HG03045 (cell line): Measurements from ENCODE around the gene PPP1R3G.
"Not testable (repeated sequence)": the region's sequence is repeated elsewhere in the genome, so short reads cannot be mapped to it uniquely, and the experiment has no call there.

Source experiments
- ATAC-seq: cut with Tn5 transposase; IDR thresholded peaks from one replicate; pipeline ENCODE4 v1.9.1; 2021; ENCODE audit warnings: mild to moderate bottlenecking, moderate library complexity; ENCODE audit not compliant: unreplicated experiment

The PPP1R3G gene

DNA sequence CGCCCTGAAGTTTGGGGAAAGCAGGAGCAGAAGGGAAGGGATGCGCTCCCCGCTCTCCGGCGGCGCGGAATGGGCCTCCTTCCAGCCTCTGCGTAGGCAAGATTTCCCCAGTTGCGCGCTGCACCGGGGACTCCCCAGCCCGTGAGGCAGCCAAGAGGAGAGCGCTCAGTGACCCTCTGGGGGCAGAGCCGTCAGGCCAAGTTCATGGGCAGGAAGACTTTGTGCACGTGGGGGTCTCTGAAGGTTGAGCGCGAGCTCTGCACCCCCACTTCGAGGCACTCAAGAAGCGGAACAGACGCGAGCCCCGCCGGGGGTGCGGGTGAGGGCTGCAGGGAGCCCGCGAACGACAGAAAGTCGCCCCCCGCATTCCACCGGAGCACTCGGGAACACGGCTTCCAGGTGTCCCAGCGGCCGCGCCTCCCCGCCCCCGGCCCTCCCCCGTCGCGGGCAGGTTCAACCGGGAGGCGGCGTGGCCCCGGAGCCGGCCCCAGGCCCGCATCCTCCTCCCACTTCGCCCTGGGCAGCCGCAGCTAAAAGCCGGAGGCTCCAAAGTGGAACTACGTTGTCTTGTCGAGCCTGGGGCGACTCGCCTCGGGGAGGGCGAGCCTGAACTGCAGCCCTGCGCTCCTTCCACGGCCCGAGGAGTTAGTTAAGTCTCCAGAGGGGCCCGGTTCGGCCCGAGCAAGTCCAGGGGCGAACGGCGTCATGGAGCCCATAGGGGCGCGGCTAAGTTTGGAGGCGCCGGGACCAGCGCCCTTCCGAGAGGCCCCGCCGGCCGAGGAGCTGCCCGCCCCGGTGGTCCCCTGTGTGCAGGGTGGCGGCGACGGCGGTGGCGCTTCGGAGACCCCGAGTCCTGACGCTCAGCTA is at the start of gene PPP1R3G:
Gene PPP1R3G (plus strand): TSS at position 561 of the 867 bp plus-strand sequence. CDS start 145 bp downstream, at position 706.
- peak; percentile 62 for ATAC-seq

- no peak for ATAC-seq
These were observed 48.9 kb upstream of the PPP1R3G start for GRCh38 chr6:5036269-5036668.

- ATAC-seq = no peak
These were observed 43.2 kb upstream of the PPP1R3G start for GRCh38 chr6:5041955-5042354.

DNA sequence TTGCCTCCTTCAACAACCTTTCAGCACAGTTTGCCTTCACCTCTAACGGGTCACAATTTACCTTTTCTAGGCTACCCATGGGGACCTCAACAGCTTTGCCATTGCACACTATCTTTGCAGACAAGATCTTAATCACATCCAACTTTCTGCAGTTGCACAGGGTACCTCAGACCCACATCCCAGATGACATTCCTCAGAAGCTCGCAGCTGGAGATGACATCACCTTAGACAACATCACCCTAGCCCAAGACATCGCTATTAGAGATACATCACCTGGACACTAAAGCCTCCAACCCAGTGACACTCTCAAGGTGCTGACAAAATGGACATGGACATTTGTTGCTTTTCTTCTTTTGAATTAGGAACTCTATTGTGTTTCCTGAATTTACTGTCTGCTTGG is 42.7 kb upstream of the PPP1R3G start:
- no peak for ATAC-seq

DNA sequence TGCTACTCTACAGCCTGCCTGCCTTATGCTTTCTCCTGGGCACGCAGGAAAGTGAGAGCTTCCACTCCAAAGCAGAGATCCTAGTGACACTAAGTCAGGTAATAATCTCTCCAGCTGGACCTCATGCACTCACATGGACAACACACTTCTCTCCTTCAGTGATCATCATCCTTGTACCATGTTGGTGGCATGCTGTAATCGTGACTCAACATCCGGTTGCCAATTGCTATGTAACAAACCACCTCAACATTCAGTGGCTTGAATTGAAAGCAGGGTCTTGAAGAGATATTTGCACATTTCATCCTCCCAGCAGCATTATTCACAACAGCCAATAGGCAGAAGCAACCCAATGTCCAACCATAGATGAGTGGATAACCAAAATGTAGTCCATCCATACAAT is 40.3 kb upstream of the PPP1R3G start:
- ATAC-seq = no peak

- ATAC-seq = no peak
These were observed 39.7 kb upstream of the PPP1R3G start for GRCh38 chr6:5045416-5045815.

GRCh38 chr6:5046430-5046829 is 38.7 kb upstream of the PPP1R3G start:
- no peak for ATAC-seq

DNA sequence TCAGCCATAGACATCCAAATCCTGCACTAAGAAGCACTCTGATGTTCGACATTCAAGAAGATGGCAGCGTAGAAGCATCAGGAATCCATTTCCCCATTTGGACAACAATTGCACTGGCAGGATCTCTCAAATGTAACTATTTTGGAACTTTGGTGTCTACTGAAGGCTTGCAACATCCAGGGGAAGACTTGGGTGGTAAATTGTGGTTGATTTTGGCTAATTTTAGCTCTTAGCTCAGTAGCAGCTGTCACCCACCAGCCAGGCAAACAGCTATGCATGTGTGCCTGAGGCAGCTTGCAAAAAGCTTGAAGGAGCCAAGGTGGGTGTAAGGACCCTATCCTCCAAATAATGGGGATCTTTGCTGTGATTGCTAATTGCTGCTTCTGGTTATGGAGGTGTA is 35.1 kb upstream of the PPP1R3G start:
- no peak for ATAC-seq

GRCh38 chr6:5051394-5051793 is 33.7 kb upstream of the PPP1R3G start:
- no peak for ATAC-seq

GRCh38 chr6:5053038-5053437 is 32.1 kb upstream of the PPP1R3G start:
- ATAC-seq = no peak

DNA sequence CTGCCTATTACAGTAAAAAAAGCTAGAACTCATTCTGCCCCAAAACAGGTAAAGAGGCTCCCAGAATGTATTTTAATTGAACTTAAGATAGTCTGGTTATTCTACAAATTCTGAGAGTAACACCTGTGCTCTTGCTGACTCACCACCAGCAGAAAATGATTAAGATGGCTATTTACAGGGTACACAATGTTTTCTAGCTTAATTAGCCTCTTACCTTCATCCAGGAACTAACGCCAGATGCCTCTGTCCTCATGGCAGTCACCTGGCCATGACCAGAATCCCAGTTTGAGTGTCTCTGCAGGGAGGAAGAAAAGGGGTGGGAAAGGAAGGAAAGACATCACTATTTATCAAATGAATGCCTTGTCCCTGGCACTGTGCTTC is 31.3 kb upstream of the PPP1R3G start:
- ATAC-seq = no peak

GRCh38 chr6:5054245-5054873 is 30.8 kb upstream of the PPP1R3G start:
- no peak for ATAC-seq

DNA sequence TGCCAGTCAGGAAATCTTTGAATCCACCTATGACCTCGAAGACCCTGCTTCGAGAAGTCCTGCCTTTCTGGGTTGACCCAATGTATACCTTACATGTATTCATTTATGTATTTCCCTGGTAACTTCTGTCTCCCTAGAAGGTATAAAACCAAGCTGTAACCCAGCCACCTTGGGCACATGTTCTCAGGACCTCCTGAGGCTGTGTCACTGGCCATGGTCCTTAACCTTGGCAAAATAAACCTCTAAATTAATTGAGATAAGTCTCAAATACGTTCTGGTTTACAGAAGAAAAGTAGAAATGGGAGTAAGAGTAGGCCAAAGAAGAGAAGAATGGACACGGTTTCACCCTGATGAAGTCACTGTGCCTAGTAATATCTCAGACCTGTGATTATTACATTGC is 30.0 kb upstream of the PPP1R3G start:
- ATAC-seq = no peak

DNA sequence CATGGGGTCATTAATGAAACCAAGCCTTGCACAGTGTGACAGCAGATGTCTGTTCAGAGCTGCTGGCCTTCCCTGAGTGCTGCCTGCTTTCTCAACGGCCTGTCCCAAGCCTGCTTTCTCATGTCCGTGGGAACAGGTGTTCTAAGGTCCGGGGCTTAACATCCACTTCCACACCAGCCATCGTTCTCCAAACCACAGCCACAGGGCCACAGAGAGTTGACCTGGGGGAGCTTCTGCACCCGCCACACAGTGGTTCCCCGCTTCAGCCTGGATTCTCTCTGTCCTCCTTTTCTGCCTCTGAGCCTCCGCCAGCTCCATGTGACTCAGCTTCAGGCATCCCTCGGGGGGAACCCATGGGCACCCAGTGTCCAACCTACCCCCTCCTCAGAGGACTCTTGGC is 26.9 kb upstream of the PPP1R3G start:
- ATAC-seq = no peak

DNA sequence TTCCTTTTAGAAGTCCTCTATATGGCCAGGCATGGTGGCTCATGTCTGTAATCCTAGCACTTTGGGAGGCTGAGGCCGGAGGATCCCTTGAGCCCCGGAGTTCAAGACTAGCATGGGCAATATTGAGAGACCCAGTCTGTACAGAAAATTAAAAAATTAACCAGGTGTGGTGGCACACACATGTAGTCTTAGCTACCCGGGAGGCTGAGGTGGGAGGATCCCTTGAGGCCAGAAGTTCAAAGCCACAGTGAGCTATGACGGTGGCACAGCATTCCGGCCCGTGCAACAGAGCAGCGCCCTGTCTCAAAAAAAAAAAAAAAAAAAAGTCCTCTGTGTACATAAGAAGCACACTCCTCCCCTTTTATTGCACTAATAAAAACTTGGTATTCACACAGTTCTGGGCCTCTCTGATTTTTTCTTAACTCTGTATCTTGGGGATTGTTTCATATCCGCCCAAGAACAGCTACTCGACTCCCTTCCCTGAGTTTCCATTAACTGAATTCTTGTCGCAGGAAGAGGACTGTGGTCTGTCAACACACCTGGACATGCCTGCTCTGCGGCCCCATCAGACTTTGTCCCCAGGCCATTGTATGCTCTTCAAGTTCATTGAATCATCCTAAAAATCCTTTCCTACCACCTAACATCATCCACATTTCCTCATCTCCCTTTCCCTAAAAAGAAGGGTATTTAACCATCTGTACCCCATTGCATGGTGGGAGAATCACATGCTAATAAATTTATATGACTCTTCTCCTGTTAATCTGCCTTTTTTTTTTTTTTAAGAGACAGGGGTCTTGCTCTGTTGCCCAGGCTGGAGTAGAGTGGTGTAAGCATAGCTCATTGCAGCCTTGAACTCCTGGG is 25.9 kb upstream of the PPP1R3G start:
- no peak for ATAC-seq

- ATAC-seq = not testable (repeated sequence)
These were observed 24.7 kb upstream of the PPP1R3G start for GRCh38 chr6:5060439-5060838.

DNA sequence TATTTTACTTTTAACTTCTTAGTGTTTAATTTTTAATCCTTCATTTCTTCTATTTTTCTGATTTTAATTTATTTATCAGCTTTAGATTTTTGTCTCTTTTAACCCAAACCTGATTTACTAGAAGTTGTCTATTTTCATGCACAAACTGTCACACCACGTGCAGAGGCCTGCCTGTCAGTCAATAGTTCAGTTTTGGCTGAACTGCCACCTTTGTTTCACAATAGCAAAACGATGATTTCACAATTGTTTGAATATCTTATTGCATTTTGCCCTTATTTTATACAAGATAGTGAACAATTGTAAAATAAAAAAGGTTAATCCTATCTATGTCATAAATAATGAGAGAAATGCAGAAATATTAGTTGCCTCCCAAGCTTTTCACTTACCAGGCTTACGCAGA is 24.0 kb upstream of the PPP1R3G start:
- no peak for ATAC-seq

GRCh38 chr6:5063617-5064016 is 21.5 kb upstream of the PPP1R3G start:
- no peak for ATAC-seq

DNA sequence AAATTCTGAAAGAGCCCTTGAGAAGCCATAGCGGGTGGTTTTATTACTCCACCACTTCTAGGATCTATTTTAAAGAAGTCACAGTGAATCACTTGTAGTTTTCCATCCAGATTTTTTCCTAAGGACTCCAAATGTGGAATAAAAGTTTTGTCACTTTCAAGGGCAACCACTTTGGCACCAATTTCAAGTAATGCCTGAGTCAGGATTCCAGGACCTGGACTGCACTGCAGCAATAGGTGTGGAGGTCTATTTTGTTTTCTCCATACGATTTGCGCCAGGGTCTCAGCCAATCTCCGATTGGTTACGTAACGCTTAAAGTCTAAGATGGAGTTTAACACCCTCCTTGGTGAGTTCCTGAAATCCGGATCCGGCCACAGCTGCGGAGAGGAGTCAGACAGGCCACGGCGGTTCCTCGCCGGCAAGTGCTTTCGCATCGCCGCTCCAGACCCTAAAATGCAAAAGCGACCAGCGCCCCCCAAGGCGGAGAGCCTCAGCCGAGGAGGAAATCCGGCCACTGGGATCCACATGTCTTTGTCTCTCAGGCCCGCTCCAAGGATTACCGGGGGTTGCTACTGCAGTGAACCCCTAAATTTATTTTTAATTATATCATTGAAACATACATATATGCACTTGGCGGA is 18.6 kb upstream of the PPP1R3G start:
- ATAC-seq = no peak

DNA sequence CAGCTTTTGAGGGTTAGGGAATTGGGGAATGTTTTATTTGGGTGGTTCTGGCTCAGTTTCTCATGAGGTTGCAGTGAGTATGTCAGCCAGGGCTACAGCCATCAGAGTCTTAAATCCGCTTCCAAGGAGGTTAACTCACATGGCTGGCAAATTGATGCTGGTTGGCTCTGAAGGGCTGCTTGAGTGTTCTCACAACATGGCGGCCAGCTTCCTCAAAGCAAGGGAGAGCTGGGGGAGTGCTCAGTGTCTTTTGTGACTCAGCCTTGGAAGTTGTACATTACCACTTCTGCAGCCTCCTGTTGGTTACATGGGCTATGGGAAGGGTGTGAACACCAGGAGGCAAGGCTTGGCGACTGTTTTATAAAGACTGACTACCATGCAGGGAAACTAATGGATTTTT is 17.8 kb upstream of the PPP1R3G start:
- no peak for ATAC-seq

- ATAC-seq = no peak
These were observed 16.9 kb upstream of the PPP1R3G start for GRCh38 chr6:5068153-5068751.
